GM18861 (cell line): Measurements from ENCODE around the gene FBXL13.
"Not testable (repeated sequence)": the region's sequence is repeated elsewhere in the genome, so short reads cannot be mapped to it uniquely, and the experiment has no call there.

ENCODE experiments used
- ATAC-seq: cut with Tn5 transposase; IDR thresholded peaks from one replicate; pipeline ENCODE4 v1.9.1; 2021; ENCODE audit not compliant: unreplicated experiment

The FBXL13 gene

DNA sequence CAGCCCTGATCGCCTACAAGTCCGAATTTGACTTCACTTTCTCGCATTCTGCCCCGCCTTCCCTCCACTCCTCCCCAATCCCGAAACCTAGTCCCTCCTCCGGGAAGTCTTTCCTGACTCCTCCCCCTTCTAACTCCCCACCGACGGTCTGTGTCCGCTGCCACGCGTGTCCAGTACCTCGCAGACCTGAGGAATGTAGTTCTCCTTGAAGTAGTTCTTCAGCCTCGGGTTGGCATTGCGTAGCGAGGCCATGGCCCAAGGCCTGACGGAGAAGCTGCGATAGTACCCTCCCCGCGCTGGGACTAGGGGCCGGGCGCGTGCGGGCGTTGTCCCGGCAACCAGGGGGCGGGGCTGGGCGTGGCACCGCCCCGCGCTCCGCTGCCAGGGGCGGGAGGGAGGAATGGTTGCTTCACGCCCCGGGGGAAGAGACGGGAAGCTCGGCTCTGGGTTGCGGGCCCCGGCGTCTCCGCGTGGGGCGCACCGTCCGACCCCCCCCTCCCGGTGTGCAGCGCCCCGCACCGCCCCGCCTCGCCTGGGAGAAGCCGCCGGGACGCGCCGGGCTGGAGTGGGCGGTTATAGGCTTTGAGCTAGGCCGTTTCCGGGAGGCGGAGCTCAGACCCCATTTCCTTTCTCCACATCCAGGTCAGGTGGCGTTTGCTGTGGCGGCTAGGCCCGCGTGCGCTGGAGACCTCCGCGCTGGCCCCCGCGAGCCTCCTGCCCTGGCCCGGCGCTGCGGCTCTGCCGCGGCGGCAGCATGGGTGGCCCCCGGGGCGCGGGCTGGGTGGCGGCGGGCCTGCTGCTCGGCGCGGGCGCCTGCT lies at the start of gene FBXL13, which contains the start of gene ARMC10:
TSS of gene FBXL13 (minus strand) at position 278 of the 818 bp plus-strand sequence.
TSS of gene ARMC10 (plus strand) at position 622 of the 818 bp plus-strand sequence. CDS start at position 755, 133 bp downstream.
- ATAC-seq = peak; percentile 85

DNA sequence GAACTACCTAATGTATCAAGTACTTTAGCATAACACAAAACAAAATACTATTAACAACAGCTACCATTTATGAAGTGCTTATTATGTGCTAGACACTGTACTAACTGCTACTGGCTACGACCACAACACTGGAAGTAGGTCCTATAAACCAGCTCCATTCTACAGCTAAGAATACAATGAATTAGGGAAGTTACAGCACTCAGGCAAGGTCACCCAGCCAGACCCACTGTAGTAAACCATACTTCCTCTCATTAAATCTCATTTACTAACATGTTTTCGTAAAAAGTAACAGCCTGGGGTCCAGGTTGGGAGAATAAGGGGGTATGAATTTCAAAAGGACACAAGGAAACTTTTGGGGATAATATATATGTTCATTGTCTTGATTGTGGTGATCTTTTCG lies 48.9 kb upstream of the FBXL13 start:
- no peak for ATAC-seq

DNA sequence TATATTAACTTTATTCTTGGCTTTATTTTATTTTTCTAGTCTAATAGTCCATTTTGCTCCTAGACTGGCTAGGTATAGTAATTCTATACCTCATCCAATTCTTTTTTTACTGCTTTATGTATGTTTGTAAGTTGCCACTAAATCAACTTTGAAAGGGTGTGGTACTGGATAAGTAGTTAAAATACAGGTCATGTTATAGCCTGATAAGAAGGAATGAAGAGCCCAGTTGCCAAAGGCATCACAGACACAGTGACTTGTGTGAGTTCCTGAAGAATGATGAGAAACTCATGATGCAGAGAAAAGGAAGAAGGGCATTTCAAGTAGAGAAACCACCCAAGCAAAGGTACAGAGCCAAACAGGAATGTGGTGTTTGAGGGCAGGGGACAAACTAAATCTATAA lies 47.0 kb upstream of the FBXL13 start:
- ATAC-seq = no peak

DNA sequence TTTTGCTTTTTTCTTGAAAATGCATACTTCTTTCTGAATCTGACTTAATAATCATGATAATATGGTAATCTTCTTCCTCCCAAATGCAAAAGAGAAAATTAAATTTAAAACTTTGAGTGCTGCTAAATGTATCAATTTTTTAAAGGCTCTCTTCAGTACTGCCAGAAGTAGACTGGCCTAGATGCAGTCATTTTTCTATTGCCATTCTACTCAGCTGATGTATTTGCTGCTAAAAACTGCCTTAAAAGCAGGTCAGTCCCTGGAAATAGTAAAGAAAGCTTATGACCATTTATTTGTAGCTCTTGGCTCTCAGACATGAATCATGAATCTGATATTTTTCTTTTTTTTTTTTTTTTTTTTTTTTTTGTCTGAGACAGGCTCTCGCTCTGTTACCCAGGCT lies 45.8 kb upstream of the FBXL13 start:
- no peak for ATAC-seq

DNA sequence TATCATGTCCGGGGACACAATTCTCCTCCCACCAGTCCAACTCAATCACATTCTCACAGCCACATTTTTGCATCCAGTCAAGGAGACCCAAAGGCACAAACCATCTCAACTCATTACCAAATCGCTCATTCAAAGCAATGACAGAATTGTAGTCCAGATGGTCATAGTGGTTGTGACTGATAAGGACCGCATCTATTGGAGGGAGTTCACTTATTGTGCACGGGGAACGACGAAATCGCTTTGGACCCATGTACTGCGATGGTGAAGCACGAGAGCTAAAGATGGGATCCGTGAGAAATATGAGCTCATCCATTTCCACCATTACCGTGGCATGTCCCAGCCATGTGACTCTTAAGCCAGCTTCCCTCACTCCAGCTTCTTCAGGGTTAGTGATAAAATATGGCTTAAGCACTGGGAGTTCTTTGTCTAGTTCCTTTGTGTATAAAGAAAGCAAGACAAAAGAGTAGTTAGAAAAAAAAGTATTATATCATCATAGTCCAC lies 45.2 kb upstream of the FBXL13 start:
- ATAC-seq = no peak

DNA sequence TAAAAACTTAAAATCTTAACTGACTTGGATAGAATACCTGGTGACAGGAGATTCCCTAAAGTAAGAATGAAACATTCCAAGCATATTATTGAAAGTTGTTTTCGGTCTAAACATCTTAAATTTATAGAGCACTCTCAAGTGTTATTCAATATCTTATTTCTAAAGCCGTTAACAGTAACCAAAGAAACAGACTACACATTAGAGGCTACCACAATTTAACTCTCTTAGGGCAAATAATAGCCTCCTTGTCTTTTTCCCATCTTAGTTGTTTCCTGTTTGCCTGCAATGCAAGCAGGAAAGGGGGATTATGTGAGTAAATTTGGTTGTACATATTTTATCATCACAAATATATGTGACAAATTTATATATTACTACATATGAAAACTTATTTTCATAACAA lies 42.9 kb upstream of the FBXL13 start:
- ATAC-seq = no peak

DNA sequence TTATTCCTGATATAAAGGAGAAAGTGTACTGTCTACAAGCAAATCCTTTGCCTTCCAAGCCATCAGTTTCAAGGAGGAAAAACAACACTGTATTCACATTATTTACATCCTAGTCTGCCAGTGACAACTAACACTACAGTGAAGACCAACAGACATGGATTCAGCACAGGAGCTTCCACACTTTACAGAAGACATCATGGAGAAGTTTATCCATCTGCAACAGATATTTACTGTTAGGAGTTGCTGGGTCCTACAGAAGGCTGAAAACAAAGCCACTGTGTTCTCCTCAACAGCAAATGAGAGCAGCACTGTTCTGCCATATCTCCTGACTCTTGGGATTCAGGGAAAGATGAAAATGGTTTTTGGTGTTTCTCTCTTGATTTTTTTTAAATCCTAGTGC lies 42.4 kb upstream of the FBXL13 start:
- no peak for ATAC-seq

DNA sequence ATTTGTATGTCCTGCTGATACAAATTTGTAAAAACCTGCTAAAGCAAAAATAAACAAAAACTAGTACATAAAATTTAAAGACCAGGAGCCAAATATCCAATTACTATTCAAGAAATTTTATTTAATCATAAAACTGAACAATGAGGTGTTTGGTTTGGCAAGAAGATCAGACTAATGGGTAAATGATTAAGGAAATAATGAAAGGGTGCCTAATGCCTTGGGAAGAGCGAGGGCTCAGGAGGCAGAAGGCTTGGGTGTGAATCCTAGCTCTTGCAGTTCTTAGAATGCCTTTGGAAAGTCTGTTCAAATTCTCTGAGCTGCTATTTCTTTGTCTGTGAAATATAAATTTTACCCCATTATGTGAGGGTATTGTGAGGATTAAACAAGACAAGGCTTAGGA lies 41.9 kb upstream of the FBXL13 start:
- no peak for ATAC-seq

DNA sequence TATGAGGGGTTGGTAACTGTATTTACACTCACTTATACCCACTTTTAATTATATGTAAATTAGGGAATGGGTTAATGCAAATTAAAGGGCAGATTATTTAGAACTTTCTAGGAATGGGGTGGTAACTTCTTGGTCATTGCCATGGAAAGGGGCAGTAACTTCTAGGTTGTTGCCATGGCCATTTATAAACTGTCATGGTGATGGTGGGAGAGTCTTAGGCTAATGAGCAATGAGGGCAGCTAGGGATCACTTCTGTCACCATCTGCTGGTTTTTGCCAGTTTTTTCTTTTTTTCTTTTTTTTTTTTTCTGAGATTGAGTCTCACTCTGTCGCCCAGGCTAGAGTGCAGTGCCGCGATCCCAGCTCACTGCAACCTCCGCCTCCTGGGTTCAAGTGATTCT lies 41.2 kb upstream of the FBXL13 start:
- ATAC-seq = no peak

DNA sequence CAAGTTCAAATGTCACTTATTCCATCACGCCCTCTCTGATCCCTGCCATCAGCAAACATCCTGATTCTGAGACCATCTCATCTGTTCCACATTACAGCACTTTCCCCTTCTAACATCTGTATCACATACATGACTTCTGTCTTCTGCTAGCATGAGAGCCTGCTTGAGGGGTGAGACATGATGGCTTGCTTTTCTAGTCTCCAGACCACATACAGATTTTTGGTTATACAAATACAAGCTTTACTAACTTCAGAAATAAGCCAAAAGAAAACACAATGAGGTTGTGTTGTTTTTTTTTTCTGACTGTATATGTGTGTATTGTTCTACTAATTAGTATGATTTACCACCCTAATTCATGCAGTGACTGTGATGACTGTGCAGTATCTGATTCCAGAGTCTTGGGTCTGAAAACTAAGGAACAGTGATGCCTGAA lies 40.0 kb upstream of the FBXL13 start:
- no peak for ATAC-seq

DNA sequence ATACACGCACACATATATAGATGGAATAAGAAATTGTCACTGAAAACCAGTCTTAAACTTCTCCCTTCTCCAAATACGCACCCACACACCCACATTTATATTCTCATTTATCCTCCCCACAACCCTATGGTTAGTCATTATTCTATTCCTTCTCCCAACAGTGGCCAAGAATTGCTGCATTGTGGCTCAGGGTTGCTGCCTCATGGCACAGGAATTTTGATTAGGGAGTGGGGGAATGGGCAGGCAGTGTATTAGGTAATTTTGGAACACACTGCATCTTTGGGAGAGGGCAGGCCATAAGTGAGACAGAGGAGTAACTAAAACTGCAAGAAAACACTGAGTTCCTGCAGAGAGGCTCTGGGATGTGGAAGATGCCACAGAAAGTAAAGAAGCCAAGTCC lies 38.6 kb upstream of the FBXL13 start:
- ATAC-seq = no peak

DNA sequence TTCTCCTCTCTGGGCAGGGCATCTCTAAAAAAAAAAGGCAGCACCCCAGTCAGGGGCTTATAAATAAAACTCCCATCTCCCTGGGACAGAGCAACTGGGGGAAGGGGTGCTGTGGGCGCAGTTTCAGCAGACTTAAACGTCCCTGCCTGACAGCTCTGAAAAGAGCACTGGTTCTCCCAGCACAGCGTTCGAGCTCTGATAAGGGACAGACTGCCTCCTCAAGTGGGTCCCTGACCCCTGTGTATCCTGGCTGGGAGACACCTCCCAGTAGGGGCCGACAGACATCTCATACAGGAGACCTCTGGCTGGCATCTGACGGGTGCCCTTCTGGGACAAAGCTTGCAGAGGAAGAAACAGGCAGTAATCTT lies 32.1 kb upstream of the FBXL13 start:
- ATAC-seq = not testable (repeated sequence)

DNA sequence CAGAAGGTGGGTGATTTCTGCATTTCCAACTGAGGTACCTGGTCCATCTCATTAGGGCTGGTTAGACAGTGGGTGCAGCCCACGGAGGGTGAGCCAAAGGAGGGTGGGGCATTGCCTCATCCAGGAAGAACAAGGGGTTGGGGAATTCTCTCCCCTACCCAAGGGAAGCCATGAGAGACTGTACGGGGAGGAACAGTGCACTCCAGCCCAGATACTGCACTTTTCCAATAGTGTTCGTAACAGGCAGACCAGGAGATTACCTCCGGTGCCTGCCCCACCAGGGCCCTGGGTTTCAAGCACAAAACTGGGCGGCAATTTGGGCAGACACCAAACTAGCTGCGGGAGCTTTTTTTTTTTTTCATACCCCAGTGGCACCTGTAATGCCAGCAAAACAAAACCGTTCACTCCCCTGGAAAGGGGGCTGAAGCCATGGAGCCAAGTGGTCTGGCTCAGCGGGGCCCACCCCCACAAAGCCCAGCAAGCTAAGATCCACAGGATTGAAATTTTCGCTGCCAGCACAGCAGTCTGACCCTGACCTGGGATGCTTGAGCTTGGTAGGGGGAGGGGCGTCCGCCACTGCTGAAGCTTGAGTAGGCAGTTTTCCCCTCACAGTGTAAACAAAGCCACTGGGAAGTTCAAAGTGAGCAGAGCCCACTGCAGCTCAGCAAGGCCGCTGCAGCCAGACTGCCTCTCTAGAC lies 31.6 kb upstream of the FBXL13 start:
- no peak for ATAC-seq

DNA sequence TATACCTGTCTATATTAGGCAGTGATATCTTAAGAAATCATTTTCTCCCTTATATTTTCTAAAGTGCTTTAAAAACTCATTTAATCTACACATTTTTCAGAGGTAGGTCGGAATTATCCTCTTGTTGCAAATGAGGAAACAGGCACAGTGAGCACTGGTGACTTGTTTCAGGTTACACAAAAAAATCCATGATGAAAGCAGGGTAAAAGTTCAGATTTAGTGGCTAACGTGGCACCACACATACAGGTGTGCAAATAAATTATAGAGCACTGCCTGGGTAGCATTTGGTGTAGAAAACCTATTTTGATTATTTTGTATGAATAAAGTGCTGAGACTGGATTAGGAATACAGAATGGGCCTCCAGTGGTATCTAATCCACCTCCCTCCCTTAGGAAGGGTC lies 26.9 kb upstream of the FBXL13 start:
- no peak for ATAC-seq

DNA sequence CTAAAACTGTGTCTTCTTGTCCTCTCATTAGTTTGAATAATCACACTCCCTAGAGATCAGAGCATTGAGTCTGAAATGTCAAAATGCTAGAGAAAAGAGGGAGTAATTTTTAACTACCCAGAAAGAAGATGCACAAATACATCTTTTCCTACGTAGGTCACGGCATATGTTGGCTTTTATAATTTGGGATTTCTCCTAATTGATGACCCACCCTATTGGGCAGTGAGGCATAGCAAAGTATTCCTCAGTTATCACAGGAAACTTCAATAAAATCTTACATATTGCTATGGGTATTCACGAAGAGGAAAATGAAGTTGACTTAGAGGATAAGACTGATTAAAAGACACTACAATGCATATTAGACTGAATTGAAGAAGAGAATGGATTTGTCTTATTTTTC lies 25.8 kb upstream of the FBXL13 start:
- ATAC-seq = no peak

DNA sequence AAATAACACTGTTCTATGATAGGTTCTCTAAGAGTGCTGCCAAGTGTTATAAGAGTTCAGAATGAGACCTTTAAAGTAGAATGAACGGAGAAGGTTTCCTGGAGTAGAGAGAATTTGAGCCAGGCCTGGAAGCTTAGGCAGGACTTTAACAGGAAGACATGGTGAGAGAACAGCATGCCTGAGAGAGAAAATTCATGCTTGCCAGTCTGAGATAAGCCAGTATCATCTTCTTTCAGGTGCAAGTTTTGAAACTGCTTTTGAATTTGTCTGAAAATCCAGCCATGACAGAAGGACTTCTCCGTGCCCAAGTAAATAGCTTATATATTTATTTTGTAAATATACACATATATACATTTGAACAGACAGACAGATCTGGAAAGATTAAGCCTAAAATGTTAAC lies 22.4 kb upstream of the FBXL13 start:
- no peak for ATAC-seq

DNA sequence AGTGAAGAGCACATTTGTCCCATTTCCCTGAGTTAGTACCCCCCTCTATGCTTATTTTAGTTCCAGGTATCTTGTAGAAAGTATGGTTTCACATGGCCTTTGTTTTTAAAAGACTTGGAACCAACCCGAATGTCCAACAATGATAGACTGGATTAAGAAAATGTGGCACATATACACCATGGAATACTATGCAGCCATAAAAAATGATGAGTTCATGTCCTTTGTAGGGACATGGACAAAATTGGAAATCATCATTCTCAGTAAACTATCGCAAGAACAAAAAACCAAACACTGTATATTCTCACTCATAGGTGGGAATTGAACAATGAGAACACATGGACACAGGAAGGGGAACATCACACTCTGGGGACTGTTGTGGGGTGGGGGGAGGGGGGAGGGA lies 21.0 kb upstream of the FBXL13 start:
- ATAC-seq = not testable (repeated sequence)

DNA sequence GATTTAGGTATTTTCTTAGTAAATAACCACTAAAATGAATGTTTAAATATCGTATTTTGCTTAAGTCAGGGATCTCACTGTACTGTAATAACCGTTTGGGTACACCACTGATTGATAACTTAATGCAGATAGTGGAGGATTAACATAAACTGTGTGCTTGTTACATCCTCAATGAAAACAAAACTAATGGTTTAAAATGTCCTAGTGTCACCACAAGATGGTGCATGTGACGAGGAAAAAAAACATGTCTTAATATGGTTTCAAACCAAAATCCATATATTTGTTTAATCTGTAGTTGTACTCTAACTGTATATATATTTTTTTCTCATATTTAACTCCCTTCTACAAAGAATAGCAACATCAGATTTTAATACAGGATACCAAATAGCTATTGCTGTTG lies 19.5 kb upstream of the FBXL13 start:
- no peak for ATAC-seq

DNA sequence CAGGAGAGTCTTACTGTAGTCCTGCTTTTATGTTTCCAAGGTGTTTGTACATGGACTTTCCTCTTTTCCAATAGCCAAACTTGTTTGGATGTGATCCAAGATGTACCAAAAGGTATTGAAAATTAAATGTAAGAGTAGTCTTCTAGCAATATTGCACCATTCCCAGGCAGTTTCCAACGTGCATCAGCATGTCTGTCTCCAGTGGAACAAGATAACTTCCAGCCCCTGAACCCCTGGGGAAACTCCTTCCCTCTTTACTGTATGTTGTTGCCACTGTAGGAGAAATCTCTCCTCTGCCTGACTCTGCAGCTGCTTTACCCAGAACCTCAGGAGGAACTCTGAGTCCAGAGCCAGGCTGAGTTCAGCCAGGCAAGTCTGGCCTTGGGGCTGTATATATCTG lies 18.8 kb upstream of the FBXL13 start:
- ATAC-seq = no peak

DNA sequence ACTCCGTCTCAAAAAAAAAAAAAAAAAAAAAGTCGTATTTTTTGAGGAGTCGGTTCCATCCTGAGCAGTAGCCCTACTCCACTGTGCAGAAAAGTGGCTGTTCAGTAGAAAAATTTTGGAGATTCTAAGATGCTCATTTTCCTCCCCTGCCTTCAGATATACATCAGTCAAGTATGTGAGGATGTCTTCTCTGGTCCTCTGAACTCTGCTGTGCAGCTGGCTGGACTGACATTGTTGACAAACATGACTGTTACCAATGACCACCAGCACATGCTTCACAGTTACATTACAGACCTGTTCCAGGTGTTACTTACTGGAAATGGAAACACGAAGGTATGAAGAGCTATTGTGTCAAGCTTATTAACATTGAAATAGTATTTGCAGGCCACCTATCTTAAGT lies 17.7 kb upstream of the FBXL13 start:
- ATAC-seq = not testable (repeated sequence)

DNA sequence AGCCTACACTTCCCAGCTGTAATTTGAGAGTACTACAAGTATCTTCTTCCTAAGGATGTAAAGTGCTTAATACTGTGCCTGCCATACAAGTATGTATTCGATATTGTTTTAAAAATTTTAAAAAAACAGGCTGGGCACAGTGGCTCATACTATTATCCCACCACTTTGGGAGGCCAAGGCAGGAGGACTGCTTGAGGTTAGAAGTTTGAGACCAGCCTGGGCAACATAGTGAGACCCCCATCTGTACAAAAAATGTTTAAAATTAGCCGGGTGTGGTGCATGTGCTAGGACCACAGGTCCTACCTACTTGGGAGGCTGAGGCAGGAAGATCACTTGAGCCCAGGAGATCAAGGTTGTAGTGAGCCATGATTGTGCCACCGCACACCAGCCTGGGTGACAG lies 8.6 kb upstream of the FBXL13 start:
- no peak for ATAC-seq

DNA sequence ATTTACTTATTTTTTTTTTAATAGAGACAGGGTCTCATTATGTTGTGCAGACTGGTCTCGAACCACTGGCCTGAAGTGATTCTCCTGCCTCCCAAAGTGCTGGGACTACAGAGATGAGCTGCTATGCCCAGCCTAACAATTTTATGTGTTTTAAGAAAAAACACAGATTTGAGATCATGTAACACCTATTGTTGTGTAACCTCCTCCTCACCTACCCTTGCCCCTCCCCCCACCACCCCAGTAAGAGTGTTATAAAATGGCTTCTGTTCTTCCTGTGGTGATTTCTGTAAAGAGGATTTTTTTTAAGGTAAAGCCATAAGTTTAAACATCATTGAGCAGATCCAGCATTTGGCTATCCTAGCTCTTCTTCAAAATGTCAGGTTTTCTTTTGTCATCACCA lies 7.9 kb upstream of the FBXL13 start:
- ATAC-seq = no peak
